GM23338 (cell line): Measurements from ENCODE around the gene AP2A2.

Experiments
- EZH2 ChIP-seq: fragments of 200-600 bp; sonication (generic); IDR thresholded peaks from one replicate; pipeline ENCODE4 v1.8.0; 2017; ENCODE audit warnings: antibody characterized with exemption, mild to moderate bottlenecking, low read depth; ENCODE audit not compliant: unreplicated experiment
- ZNF114 ChIP-seq: fragments of 250-450 bp; sonication (Bioruptor Pico); IDR thresholded peaks from 2 replicates; pipeline ENCODE4 v1.5.0; 2020; ENCODE audit warnings: mild to moderate bottlenecking, moderate library complexity
- TF ChIP-seq, protein P1 (sequence below), 2 experiments: fragments of 200-600 bp in 1 of 2; sonication (generic) in 1 of 2; conservative IDR thresholded peaks; 2 replicates each; pipeline versions ENCODE4 v1.5.1 to v1.6.1; 2016 to 2017; ENCODE audit warnings: antibody characterized with exemption in 2 of 2, low read depth in 2 of 2, mild to moderate bottlenecking in 2 of 2, moderate library complexity in 1 of 2
- TF ChIP-seq, protein P2 (sequence below): IDR thresholded peaks from one replicate; pipeline ENCODE4 v1.6.1; 2018; ENCODE audit warnings: antibody characterized with exemption; ENCODE audit not compliant: unreplicated experiment

DNA sequence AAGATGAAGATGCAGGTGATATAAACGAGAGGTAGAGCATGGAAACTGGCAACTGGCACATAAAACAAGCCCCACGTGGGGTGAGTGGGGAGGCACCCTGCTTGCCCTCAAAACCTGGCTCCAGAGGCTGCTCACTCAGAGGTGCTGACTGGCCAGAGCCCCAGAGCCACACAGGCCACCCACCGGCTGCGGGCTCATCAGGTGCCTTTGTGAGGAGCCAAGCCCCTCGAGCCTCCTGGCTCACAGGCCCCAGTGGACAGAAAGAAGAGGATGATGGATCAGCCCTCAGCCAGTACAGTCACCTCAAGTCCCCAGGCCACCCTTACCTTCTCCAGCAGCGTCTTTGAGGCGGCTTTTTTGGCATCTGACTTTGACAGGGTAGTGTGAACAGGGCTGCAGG, 21.3 kb upstream of the AP2A2 start:
- TF ChIP-seq, protein P1, sequence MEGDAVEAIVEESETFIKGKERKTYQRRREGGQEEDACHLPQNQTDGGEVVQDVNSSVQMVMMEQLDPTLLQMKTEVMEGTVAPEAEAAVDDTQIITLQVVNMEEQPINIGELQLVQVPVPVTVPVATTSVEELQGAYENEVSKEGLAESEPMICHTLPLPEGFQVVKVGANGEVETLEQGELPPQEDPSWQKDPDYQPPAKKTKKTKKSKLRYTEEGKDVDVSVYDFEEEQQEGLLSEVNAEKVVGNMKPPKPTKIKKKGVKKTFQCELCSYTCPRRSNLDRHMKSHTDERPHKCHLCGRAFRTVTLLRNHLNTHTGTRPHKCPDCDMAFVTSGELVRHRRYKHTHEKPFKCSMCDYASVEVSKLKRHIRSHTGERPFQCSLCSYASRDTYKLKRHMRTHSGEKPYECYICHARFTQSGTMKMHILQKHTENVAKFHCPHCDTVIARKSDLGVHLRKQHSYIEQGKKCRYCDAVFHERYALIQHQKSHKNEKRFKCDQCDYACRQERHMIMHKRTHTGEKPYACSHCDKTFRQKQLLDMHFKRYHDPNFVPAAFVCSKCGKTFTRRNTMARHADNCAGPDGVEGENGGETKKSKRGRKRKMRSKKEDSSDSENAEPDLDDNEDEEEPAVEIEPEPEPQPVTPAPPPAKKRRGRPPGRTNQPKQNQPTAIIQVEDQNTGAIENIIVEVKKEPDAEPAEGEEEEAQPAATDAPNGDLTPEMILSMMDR (conservative IDR thresholded peaks at IDR 0.05; ENCODE audit: low read depth in 2 of 2): no peak
- no peak for TF ChIP-seq ZNF114 (CRISPR knock-in tag)
- TF ChIP-seq, protein P2, sequence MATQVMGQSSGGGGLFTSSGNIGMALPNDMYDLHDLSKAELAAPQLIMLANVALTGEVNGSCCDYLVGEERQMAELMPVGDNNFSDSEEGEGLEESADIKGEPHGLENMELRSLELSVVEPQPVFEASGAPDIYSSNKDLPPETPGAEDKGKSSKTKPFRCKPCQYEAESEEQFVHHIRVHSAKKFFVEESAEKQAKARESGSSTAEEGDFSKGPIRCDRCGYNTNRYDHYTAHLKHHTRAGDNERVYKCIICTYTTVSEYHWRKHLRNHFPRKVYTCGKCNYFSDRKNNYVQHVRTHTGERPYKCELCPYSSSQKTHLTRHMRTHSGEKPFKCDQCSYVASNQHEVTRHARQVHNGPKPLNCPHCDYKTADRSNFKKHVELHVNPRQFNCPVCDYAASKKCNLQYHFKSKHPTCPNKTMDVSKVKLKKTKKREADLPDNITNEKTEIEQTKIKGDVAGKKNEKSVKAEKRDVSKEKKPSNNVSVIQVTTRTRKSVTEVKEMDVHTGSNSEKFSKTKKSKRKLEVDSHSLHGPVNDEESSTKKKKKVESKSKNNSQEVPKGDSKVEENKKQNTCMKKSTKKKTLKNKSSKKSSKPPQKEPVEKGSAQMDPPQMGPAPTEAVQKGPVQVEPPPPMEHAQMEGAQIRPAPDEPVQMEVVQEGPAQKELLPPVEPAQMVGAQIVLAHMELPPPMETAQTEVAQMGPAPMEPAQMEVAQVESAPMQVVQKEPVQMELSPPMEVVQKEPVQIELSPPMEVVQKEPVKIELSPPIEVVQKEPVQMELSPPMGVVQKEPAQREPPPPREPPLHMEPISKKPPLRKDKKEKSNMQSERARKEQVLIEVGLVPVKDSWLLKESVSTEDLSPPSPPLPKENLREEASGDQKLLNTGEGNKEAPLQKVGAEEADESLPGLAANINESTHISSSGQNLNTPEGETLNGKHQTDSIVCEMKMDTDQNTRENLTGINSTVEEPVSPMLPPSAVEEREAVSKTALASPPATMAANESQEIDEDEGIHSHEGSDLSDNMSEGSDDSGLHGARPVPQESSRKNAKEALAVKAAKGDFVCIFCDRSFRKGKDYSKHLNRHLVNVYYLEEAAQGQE: no peak
- TF ChIP-seq EZH2: no peak
